CD4-positive, alpha-beta T cell treated with Interleukin-4 for 1 hour (primary cell): ENCODE measurements around the gene TMEM222.
A peak's percentile ranks its signal among the peaks of the same experiment; 100 is the strongest.
"Not testable (repeated sequence)": the region's sequence is repeated elsewhere in the genome, so short reads cannot be mapped to it uniquely, and the experiment has no call there.

Experiments
- DNase-seq, 2 donors: peaks; one replicate each; pipeline ENCODE4 v3.0.0-alpha.2; 2020 to 2022

TMEM222 gene, protein sequence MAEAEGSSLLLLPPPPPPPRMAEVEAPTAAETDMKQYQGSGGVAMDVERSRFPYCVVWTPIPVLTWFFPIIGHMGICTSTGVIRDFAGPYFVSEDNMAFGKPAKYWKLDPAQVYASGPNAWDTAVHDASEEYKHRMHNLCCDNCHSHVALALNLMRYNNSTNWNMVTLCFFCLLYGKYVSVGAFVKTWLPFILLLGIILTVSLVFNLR

DNA sequence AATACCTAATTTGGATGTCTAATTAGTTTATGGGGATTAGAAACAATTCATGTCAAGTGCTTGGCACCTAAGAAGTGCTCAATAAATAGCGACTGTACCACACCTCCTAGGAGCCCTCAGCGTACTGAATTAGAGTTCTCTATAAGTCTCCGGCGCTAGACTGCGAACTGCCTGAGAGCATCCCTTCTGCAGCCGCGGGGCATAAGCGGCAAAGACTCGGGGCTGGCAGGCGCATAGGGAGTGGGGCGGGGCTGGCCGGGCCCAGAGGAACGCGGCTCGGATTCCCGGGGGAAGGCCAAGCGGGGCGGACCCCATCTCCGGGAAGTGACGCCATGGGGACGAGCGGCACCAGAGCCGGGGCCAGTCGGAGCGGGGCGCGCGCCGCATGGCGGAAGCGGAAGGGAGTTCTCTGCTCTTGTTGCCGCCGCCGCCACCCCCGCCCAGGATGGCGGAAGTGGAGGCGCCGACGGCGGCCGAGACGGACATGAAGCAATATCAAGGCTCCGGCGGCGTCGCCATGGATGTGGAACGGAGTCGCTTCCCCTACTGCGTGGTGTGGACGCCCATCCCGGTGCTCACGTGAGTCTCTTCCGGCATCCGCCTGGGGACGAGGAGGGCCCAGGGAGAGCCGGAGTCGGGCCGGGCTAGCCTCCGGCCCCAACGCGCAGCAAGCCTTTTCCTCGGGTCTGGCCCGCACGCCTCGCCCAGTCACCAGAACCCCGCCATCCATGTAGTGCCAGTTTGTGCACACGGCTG lies at the start of gene TMEM222:
Gene TMEM222 (plus strand): TSS at position 351 of the 756 bp plus-strand sequence. CDS start 35 bp downstream, at position 386.
- peak; percentile 96 to 97 for DNase-seq

- no peak for DNase-seq
Observed at GRCh38 chr1:27274204-27274603, 47.8 kb upstream of the TMEM222 start.

DNA sequence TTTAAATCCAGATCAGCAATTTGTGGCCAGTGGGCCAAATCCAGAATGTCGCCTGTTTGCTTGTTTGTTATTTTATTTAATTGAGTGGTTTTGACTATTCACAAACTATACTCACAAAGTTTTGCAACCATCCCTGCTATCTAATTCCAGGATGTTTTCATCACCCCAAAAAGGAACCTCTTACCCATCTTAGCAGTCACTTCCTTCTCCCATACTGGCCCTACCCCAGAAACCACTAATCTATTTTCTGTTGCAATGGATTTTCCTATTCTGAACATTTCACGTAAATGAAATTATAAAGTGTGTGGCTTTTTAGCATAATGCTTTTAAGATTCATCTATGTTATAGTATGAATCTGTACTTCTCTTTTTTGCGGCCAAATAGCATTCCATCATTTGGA lies 46.3 kb upstream of the TMEM222 start:
- DNase-seq, result no peak

GRCh38 chr1:27284425-27285273 lies 37.3 kb upstream of the TMEM222 start:
- DNase-seq, result peak; percentile 86

GRCh38 chr1:27285274-27285660 lies 36.7 kb upstream of the TMEM222 start:
- no peak for DNase-seq

DNA sequence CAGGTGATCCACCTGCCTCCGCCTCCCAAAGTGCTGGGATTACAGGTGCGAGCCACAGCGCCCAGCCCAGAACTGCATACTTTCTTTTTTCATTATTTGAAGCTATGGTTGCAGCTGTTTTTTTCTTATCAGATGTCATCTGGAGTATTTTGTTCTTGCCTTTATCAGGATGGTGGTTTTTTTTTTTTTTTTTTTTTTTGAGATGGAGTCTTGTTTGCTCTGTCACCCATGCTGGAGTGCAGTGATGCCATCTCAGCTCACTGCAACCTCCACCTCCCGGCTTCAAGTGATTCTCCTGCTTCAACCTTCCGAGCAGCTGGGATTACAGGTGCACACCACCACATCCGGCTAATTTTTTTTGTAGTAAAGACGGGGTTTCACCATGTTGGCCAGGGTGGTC lies 36.1 kb upstream of the TMEM222 start:
- not testable (repeated sequence) for DNase-seq

DNA sequence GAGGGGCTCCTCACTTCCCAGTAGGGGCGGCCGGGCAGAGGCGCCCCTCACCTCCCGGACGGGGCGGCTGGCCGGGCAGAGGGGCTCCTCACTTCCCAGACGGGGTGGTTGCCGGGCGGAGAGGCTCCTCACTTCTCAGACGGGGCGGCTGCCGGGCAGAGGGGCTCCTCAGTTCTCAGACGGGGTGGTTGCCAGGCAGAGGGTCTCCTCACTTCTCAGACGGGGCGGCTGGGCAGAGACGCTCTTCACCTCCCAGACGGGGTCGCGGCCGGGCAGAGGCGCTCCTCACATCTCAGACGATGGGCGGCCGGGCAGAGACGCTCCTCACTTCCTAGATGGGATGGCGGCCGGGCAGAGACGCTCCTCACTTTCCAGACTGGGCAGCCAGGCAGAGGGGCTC lies 32.8 kb upstream of the TMEM222 start:
- not testable (repeated sequence) for DNase-seq

DNA sequence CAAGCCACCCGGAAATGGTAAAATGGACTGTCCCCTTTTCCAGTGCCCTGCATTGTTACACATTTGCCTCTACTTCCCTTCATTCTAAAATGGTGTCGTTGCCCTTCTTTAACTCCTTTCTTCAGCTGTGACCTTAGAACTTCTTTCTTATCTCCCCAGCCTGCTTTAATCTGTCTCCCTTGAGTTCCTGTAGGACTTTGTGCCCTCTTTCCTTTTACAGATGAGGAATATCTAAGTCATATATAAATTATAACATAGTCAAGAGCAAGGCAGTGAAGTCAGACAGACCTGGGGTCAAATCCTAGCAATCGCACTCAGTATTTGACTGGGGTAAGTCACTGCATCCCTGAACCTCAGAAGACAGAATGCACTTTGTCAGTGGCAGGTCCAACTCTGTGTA lies 31.4 kb upstream of the TMEM222 start:
- no peak for DNase-seq

DNA sequence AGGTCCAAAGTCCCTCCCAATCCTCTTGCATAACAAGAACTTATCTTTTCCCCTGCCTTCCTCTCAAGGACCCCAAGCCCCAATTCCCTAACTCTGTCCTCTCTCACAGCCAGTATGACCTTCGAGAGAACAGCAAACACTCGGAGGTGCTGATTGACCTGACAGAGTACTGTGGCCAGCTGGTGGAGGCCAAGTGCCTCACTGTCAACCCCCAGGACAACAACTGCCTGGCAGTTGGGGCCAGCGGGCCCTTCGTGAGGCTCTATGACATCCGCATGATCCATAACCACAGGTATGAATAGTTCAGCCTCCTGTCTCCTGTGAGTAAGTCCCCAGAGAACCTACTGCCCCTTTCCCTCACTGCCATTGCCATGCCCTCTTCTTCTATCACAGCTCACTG lies 29.9 kb upstream of the TMEM222 start:
- DNase-seq, result no peak

DNA sequence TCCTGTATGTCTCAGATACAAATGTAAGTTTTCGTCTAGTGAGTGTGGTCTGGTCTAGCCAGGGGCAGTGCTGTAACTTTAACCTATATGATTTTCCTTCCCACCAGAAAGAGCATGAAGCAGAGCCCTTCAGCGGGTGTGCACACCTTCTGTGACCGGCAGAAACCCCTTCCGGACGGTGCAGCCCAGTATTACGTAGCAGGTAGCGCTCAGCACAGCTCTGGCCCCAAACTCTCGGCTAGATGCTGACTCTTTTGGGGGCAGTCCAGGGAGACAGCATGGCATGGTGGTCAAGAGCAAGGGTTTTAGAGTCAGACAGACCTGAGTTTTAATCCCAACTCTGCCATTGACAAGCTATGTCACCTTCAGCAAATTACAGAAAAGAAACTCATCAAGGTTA lies 28.0 kb upstream of the TMEM222 start:
- DNase-seq, result no peak

- DNase-seq, result peak; percentile 53 to 60
Observed at GRCh38 chr1:27296773-27297291, 25.1 kb upstream of the TMEM222 start.

DNA sequence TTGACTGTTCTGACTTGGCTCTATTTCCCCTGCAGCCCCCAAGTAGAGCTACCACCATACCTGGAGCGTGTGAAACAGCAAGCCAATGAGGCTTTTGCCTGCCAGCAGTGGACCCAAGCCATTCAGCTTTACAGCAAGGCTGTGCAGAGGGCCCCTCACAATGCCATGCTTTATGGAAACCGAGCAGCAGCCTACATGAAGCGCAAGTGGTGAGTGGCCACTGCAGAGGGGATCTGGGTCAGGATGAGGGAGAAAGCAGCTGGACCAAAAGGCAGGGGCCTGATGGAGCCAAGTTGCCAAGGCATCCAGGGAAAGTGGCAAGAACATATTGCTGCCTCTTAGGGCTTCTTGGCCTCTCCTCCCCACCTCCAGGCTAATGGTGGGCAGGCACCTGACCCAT lies 24.1 kb upstream of the TMEM222 start:
- DNase-seq, result no peak

DNA sequence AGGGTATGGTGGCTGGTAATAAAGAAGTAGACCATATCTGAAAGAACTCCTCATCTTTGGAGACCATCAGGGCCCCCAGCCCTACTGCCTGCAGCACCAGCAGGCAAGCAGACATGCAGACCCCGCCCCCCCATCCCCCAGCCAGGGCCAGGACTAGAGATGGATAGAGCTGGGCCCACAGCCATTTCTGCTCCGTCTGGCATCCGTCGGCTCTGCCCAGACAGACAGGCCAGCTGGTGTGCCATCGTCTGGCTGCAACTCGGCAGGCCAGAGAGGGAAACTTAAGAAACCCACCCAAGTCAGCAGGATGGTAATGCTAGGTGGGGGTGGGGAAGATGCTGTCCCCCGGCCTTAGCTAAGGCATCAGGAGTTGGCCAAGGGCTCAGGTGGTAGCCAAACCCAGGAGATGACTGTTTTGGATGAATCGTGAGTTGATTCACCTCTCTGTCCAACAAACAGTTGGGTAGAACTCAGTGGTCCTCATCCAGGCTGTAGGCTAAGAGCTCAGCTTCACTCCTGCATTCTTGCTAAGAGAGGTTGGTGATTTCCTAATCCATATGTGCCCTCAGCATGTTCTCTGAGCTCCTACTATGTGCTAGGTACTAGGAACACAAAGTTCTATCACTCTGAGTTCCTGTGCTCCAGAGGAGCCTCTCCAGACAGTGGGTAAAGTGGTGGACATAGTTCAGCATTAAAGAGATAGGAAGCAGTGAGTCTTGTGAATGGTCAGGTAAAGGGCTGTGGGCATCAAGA lies 23.2 kb upstream of the TMEM222 start:
- DNase-seq, result no peak

DNA sequence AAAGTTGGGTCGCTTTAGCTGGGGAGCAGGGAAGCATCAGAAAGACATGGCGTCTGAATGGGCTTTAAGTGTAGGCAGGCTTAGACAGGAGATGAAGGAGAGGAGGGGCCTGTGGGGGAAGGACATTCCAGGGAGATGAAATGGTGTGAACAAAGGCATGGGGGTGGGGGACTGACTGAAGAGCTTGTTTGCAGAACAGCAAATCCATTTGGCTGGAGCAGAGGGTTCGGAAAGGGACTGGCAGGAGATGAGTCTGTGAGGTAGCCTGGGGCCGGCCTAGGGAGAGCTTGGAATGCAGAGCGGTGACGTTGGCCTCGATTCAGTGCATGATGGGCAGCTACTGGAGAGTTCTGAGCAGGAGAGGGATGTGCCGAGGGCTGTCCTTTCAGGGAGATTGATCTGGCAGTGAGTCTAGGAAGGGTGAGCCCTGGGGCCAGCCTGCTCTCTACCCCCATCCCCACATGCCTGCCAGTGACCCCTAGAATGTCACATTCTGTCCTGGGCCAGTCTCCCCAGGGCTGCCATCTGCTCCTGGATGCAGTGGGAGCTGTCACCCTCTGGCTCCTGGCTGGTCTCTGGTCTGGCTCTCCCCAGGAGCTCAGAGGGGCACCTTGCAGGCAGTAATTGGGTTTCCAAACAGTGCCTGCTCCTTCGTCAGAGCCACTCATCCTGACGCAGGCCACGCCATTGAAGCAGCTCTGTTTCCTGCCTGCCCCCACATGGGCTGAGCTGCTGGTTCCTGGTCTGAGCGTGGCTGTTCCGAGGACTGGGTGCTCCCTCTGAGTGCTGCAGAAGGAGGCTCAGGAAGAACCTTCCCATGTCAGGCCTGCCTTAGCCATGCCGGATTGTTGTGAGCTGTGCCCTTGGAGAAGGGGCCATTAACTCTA lies 22.3 kb upstream of the TMEM222 start:
- DNase-seq, result no peak

- peak; percentile 82 to 84 for DNase-seq
Observed at GRCh38 chr1:27300341-27301051, 21.5 kb upstream of the TMEM222 start.

- no peak for DNase-seq
Observed at GRCh38 chr1:27301052-27301422, 20.9 kb upstream of the TMEM222 start.

DNA sequence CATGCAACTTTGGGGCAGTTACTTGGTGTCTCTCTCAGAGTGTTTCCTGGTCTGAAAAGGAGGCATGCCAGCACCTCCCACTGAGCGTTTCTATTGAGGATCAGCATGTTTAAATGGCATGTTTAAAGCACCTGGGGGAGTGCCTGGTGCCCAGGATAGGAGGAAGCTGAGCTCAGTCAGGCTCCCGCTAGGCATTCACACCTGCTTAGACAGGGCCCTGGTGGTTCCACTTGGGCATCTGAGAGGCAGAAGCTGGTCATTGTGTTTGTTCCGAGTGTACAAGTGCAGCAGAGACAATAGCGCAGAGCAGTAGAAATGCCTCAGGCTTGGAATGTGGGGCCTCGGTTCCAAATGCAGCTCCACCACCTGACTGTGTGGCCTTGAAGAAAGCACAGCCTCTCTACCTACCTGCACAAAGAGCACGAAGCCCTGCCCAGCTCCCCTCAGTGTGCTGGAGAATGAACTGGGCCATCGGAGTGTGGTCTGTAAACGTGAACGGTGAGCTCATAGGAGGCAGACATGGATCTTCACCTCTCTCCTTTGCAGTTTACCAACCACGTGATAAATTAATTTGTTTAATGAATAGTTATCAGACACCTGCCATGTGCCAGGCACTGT lies 20.3 kb upstream of the TMEM222 start:
- no peak for DNase-seq

DNA sequence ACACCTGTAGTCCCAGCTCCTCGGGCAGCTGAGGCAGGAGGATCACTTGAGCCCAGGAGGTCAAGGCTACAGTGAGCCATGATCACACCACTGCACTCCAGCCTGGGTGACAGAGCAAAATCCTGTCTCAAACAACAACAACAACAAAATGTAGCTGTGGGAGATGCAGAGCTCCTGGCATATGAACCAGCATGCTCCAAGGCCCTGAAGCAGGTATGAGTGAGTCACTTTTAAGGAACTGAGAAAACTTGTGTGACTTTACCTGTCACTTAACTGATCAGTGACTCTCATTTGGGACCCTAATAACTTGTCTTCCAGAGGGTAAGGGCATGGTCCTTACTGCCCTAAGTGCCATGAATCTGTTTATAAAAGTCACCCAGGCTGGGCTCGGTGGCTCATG lies 19.4 kb upstream of the TMEM222 start:
- DNase-seq, result no peak

- no peak for DNase-seq
Observed at GRCh38 chr1:27303509-27303908, 18.5 kb upstream of the TMEM222 start.

DNA sequence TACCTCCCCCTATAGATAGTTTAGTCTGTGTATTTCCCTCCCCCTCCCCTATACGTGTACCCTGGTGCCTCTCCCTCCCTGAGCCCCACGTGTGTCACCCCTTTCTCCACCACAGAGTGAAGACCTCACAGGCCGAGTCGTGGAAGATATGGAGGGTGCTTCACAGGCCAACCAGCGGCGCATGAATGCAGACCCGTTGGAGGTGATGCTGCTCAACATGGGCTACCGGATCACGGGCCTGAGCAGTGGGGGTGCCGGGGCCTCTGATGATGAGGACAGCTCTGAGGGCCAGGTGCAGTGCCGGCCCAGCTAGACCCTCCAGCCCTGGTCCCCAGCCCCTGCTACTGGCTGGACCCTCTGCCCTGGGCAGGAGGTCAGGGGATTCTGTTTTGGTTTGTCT lies 15.9 kb upstream of the TMEM222 start:
- no peak for DNase-seq
